Stimulated activated CD8-positive, alpha-beta memory T cell treated with anti-CD3 and anti-CD28 coated beads, Interleukin-12 subunit alpha, Interleukin-12 subunit beta, amount 100 ng/mL, for 24 hours (primary cell): Measurements from ENCODE around the gene MAP1LC3C.
A peak's percentile ranks its signal among the peaks of the same experiment; 100 is the strongest.

Source experiments
- DNase-seq: peaks from one replicate; pipeline ENCODE4 v3.0.0-alpha.2; 2020; ENCODE audit errors: extremely low read depth

MAP1LC3C gene

DNA sequence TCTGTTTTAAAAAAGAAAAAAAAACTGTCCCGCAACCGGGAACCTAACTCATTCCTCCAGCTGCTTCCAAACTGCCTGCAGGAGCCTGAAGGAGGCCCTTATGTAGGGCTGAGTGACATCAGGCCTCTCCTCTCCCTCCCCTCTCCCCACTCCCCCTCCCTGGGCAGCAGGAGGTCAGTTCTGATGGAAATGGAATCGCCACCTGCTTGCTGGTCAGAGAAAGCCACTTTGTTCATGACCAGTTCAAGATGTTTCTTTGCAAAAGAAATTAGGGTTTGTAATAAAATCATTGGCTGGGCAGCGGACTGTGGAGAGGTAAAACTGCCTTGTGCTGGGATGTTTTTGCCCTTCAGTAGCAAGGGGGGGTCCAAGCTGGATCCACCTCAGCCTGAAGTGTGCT is at the start of gene MAP1LC3C:
TSS of gene MAP1LC3C (minus strand) at position 73 of the 400 bp plus-strand sequence. CDS start 90 bp downstream, outside the sequence.
- no peak for DNase-seq

GRCh38 chr1:242043165-242043564 is 44.3 kb upstream of the MAP1LC3C start:
- no peak for DNase-seq

DNA sequence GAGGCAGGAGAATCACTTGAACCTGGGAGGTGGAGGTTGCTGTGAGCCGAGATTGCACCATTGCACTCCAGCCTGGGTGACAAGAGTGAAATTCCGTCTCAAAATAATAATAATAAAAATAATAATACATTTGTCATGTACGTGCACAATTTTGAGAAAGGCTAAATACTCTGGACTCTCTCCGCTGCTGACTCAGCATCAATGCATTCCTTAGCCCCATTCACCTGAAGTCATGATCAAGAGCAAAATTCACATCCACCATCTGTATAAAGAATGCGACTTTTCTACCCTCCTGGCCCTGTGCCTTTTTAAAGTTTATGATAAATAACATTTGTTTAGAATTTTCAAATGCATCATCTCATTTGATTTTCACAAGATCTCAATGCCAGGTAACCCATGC is 35.5 kb upstream of the MAP1LC3C start:
- DNase-seq, result no peak

DNA sequence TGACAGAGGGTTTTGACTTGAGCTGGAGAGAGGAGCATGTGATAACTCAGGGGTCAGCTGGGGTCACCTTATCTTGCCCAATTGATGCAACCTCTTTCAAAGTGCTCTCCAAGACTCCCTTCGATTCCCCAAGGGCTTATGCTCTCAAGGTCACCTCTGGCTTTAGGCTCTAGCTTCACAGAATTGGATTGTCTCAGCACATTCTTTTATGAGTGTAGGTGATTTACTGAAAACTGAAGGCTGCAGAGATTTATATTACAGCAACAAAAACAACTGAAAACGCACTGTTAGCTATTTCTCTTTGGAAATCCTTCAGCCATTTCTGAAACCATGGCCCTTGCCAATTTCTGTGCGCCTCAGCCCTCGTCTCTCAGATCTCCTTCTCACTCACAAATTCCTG is 34.5 kb upstream of the MAP1LC3C start:
- no peak for DNase-seq

- no peak for DNase-seq
Observed at GRCh38 chr1:242030071-242030470, 31.2 kb upstream of the MAP1LC3C start.

DNA sequence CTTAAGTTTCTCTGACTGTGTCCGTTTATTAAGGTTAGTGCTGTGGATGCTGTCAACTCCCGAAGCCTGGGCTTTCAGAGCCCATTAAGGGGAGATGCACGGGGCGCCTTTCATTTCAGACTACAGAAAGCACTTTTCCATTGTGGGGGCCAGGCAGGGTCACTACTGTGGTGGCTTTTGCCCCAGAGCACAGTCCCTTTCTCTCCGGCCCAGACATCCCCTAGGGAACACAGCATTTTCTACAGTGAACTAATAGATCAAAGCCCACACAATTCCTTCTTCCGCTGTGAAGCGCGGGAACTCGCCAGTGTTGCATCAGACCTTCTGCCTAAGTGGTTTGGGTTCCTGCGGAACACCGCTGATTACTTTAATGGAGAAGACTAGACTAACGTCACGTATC is 26.8 kb upstream of the MAP1LC3C start:
- no peak for DNase-seq

DNA sequence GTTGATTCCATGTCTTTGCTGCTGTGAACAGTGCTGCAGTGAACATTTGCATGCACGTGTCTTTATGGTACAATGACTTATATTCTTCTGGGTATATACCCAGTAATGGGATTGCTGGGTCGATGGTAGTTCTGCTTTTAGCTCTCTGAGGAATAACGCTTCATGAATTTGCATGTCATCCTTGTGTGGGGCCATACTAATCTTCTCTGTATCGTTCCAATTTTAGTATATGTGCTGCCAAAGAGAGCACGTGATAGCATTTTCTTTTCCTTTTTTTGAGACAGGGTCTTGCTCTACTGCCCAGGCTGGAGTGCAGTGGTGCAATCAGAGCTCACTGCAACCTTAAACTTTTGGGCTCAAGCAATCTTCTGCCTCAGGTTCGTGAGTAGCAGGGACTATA is 24.9 kb upstream of the MAP1LC3C start:
- no peak for DNase-seq

DNA sequence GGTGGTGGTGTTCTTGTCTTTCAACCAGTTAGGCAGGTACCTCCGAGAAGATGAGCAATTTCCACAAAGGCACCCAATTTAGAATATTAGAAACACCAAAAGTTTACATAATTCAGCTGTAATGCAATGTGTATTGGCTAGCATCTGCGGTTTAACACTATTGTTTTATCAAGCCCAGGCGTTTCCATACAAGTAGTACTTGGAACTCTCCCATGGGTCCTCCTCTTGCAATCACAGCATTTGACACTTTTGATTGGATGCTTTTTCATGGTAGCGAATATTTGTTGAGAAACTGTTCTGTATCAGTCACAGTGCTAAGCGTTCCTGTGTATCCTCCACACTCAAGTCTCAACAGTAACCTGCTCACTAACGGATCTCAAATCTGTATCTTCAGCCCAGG is 20.1 kb upstream of the MAP1LC3C start:
- no peak for DNase-seq

DNA sequence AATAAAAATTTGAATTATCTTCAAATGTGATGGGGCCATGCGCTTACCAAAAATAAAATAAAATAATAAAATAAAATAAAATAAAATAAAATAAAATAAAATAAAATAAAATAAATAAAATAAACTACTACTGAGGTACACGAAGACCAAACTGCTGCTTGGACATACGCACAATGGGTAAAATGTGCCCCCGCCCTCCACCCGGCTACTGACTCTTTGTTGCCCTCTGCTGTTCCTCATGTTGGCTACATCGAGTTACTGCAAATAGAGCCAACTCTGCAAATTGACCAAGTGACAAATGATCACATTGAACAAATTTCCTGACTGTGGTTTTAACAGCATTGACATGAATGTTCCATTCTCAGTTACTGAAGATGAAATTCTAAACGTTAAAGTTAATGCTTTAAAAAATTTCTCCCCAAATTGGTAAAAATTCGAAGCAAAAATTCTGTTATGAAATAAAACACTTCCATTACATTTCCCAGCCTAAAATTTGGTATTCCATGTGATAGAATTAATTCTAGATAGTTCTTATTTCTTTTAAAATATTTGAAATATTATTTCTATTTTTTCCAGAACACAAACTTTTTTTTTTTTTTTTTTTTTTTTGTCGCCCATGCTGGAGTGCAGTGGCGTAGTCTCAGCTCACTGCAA is 18.8 kb upstream of the MAP1LC3C start:
- DNase-seq, result no peak

DNA sequence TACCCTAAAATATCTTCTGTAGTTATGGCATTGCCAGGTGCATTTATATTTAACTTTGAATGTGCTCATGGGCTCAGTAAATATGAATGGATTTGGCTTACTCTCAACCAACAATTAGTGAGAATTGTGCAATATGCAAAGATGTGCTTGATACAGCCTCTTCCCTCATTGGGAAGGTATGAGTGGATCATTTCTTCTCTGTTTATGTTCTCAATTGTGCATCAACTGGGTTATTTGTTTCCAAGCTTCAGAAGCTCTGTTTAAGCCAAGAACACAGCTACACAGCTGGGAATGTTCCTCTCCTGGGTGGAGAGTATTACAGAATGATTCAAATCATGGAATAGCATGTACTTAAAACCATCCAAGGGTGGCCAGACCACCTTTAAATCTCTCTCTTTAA is 17.6 kb upstream of the MAP1LC3C start:
- DNase-seq, result no peak

GRCh38 chr1:242011894-242012660 is 13.2 kb upstream of the MAP1LC3C start:
- no peak for DNase-seq

- DNase-seq, result no peak
Observed at GRCh38 chr1:242008826-242009495, 10.1 kb upstream of the MAP1LC3C start.

- DNase-seq, result no peak
Observed at GRCh38 chr1:242006976-242007375, 8.1 kb upstream of the MAP1LC3C start.

GRCh38 chr1:242005866-242006535 is 7.1 kb upstream of the MAP1LC3C start:
- no peak for DNase-seq

DNA sequence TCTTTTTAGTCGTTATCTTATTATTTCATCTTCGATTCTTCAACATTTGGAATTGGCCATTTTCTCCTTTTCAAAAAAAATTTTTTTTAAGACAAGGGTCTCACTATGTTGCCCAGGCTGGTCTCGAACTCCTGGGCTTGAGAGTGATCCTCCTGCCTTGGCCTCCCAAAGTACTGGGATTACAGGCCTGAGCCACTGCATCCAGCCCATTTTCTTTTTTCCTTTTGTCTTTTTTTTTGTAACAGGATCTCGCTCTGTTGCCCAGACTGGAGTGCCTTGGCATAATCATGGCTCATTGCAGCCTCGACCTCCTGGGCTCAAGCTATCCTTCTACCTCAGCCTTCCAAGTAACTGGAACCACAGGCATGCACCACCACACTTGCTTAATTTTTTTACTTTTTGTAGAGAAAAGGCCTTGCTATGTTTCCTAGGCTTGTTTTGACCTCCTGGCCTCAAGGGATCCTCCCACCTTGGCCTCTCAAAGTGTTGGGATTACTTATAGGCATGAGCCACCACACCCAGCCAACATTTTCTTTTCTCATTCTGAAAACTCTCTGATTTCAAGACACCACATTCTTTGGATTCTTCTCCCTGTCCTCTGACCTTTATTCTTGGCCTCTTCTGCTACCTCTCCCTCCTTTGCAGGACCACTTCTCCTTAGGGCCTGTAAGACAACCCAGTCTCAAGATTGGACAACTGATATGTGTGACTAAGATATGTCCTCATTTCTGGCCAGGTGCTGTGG is 6.0 kb upstream of the MAP1LC3C start:
- DNase-seq, result no peak

DNA sequence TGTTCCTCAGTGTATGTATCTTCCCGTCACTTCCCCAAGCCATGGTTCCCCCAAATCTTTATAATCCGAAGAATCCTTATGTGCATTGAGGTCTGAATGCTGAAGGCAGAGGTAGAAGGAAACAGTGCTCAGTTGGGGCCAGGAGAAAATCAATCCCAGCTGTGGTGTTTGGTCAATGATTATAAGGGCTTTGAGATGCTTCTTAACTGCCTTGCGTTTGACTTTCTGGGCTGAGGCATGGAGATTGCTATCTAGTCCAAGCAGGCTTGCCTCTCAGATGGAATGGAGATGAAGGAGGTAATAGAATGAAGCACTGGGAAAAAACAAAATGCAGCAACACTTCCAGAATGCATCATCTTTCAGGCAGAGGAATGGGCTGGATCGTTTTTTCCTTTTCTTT is 3.6 kb upstream of the MAP1LC3C start:
- DNase-seq, result no peak

DNA sequence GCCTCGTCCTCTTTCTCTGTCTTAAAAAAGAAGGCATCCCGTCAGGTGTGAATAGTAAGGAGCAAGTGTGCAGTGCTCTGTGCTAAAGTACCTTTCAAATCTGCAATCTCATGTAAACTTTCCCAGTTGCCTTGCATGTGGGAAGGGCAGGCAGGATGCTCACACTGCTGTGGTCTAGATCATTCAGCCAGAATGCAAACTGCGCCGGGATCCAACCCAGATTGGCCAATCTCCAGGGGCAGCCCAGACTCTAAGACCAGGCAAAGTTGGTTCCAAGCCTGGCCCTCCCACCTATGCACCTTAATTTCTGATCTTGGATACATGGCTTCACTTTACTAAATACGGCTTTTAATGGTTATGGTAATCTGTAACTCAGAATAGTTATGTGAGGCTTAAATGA is 3.2 kb upstream of the MAP1LC3C start:
- no peak for DNase-seq

GRCh38 chr1:242000434-242000833 is 1.5 kb upstream of the MAP1LC3C start:
- no peak for DNase-seq

- peak; percentile 2 for DNase-seq
Observed at GRCh38 chr1:241998412-241998921, 431 bp downstream of the MAP1LC3C start.

DNA sequence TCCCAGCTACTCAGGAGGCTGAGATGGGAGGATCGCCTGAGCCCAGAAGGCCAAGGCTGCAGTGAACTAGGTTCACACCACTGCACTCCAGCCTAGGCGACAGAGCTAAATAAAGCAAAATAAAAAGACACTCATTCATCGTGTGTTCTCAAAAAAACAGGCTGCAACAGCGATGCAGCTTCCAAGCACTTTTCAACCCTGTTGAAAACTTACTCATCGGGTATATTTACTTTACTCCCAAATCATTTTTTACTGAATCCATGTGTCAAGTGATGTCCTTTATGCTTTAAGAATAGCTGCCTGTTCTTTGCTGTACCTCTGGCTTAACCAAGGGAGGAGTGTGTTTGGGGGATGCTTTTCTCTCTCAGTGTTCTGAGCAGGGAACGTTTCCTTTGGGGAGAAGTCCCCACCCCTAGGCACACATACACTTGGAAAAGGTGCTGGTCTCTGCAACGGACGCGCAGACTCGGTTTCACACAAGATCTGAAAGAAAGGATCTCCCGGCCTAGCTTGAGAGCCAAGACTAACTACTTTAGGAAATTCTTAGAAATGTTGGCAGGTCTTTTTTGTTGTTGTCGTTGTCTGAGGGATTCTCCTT is 1.4 kb downstream of the MAP1LC3C start:
- DNase-seq, result no peak

GRCh38 chr1:241994171-241994570 is 4.7 kb downstream of the MAP1LC3C start:
- no peak for DNase-seq
